Umbilical cord (tissue), 2 donors: ENCODE results near the gene SHLD1. TPM values are rescaled to one million over a fixed set of nuclear protein-coding genes. Genes with fewer than 3 reads are reported as not detected.

ENCODE experiments used
- DNase-seq: peaks from one replicate; pipeline ENCODE4 v3.0.0-alpha.2; 2015; ENCODE audit warnings: low spot score
- total RNA-seq: library from RNA; depleted of rRNA; stranded (reverse); fragments of >200 nt; gene quantifications from one replicate; pipeline ENCODE4 v1.2.3, GENCODE V29; 2014; ENCODE audit warnings: low replicate concordance; ENCODE audit not compliant: insufficient read depth

The SHLD1 gene
- total RNA-seq, 1 donor from 2014 or later: 14.7 TPM

DNA sequence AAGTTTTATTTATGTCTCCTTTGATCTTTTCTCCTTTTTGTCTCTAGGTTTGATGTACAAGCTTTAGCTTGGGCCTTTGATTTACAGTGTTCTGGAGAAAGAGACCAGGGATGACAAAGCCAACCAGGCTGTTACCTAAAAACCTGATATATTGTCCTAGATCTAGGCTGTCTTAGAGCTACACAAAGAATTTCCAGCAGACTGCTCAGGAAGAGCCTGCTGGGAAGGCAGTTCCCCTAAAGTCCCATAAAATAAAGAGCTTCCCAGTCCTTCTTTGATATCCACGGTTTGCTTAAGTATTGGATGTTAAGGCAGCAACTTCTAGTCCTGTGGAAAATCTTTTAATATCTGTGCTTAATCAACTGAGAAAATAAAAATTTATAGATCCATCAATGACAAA, 70.5 kb downstream of the SHLD1 start:
- peak; percentile 89 for DNase-seq

DNA sequence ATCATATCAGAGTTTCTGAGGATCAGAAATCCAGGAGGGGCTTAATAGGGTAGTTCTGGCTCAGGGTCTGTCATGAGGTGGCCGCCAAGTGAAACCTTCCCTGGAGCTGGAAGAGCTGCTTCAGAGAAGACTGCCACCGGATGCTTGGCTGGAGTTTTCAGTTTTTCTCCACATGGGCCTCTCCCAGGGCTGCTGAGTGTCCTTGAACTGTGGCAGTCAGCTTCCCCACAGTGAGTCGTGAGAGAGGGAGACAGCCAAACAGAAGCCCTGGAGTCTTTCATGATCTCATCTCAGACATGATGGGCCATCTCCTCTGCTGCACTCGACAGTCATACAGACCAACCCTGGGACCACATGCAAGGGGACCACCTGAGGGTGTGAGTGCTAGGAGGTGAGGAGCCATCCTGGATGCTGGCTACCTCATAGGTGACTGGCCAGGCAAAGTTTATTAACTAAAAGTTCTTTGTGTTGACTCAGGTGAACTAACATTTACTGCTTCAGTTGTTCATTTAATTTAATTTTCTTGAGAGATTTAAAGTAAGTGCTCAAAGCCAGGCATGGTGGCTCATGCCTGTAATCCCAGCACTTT, 71.5 kb downstream of the SHLD1 start:
- no peak for DNase-seq

DNA sequence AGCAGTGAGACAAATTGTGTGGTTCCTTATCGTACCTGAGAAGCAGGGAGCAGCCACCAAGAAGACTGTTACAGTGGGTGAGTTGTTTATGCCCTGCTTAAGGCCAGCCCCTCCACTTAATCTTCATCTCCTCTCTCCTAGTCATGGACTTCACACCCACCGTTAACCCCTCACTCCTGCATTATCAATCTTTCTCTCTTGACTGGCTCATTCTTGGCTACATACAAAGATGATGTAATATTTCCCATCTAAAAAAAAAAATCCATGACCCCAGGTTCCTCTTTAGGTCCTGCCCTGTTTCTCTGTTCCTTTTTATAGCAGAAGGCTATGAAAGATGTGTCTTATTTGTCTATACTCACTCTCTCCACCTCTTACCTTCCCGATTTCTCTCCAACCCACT, 72.4 kb downstream of the SHLD1 start:
- no peak for DNase-seq

DNA sequence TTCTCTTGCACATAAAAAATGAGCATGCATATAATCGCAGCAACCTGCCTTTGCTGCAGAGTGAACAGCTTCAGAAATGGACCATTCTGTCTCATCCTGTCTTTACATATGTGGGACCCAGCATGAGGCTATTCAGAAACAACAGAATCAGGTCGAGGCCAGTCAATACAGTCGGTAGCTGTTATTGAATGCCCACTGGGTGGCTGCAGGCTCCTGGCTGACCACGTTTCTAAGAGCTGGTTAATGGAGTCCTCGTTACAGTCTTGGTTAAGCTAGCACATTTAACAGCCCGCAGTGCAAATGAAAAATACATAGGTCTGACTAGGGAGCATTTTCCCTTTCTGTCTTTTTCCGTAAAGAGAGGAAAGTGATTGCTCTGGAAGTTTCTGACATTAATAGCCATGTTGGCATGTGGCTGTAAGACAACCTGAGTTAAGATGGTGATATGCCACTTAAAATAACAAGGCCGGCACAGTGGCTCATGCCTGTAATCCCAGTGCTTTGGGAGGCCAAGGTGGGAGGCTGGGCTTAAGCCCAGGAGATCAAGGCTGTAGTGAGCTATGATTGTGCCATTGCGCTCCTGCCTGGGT, 75.0 kb downstream of the SHLD1 start:
- DNase-seq: no peak

DNA sequence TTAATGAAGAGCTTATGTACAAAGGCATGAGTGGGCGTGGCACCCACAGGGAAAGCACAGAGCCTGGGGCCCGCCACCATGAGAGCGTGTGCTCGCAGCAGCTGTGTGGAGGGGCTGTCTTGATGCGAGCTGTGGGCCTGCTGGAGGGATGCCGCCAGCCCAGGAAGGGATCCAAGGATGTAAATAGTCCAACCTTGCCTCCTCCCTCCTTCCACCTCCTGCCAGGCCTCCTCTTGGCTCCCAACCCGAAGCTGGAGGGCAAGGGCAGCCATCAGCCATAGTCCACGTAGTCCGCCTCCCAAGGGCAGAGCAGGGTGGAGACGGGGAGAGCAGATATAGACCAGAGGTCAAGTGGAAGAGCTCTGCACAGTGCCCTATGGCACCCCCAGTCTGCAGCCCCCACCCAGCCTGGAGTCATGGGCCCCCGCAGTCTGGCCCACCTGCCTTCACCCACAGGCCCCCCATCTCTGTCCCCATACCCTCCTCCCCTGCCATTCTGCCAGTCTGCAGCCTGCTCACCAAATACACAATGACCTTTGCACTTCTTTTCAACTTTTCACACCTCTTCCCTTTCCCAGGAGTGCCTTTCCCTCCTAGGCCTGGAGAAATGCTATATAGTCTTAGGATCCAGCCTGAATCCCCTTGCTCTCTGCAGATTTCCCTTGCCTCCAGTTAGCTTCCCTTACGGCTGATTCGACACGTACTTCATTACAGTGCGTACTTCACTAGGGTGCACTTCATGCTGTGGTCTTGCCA, 77.1 kb downstream of the SHLD1 start:
- no peak for DNase-seq

DNA sequence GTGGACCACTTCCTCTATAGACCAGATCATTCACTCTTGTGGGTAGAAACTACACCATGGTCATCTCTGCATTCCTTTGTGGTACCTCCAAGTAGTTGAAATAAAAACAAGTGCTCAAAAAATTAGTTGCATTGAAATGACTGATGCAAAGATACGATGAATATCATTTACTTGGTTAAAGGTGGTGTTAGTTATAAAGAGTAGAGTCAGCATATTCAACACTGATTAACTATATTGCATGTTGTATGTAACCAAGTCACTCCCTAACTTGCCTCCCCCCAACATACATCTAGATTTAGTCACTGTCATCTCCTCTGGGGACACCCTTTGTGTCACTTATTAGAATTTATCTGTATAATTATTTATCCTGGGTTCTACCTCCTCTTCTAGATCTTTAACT, 77.7 kb downstream of the SHLD1 start:
- DNase-seq: no peak

DNA sequence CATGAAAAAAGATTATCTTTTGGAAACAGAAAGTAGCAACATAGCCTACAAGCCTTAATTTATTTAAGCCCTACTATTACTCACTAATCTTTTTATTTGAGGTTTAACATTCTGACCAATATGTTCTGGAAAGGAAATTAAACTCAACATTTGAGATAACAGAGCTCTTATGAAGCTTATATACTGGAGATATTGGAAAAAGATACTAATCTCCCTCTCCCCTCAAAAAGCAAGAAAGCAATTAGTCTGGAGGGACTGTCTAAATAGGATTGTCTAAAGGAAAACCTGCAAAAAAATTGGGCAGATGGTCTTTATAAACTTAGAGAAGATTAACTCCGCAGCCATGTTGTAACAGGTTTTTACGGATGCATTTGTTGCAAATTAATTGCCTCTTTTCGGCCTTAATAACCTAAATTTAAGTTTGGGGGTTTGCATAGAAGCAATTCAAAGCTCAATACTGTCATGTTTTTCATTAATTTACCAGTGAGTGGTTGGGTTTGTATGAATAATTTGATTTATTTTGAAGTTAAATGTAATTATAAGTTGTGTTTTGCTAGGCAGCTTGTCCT, 79.1 kb downstream of the SHLD1 start:
- DNase-seq: no peak

DNA sequence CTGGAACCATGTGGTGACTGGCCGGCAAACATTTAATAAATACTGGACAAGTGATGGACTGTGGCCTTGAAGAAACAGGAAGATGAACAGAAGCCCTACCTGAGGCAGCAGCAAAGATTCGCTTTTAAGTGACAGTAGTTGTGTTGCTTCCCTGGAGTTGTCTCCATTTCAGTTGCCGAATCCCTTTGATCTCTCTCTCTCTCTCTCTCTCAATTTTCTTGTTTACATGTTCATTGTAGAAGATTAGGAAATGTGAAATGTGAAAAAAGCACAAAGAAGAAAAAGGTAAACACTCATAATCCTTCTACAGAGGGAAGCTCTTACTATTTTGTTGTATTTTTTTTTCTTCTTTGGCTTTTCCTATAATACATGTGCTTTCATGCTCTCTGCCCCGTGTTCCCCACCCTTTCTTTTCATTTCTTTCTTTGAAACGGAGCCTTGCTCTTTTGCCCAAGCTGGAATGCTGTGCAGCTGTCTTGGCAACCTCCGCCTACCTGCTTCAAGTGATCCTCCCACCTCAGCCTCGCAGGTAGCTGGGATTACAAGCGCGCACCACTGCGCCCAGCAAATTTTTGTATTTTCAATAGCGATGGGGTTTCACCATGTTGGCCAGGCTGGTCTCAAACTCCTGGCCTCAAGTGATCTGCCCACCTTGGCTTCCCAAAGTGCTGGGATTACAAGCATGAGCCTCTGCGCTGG, 81.5 kb downstream of the SHLD1 start:
- no peak for DNase-seq

DNA sequence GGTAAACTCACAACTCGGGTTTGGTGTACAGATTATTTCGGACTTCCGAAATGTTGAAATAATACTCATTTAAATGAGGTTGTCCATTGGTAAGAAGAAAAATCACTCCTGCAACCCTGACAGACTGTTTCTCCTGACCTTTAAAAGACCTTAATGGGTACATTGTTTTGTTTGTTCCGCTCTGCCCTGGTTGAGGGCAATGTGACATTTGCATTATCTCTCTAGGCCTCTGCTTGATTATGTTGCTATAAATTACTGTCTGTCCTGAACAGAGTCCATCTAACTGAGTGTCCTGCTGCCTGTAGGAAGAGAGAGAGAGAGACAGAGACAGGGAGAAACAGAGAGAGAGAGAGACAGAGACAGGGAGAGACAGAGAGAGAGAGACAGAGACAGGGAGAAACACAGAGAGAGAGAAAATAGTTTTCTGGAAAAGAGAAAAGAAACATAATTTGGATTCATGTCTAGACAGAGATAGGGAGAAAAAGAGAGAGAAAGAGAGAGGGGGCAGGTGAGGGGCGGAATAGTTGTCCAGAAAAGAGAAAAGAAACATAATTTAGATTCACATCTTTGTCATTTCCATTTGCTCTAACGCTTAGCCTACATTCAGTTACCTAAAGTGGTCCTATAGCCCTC, 83.2 kb downstream of the SHLD1 start:
- no peak for DNase-seq

DNA sequence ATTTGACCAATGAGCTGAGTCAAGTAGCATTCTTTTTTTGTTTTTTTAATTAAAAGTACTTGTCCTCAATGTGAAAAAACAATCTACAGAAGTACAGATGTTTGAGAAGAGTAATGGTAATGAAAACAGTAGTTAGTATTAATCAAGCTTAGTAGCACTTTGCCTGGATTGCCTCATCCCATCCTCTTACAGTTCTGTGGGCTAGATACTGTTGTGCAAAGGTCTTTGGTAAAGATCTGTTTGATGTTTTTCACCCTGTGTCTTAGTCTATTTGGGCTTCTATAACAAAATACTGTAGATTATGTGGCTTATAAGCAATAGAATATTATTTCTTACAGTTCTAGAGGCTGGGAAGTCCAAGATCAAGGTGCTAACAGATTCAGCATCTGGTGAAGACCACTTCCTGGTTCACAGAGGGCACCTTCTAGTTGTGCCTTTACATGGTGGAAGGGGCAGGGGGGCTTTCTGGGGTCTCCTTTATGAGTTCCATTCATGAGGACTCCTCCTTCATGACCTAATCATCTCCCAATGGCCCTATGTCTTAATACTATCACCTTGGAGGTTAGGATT, 84.3 kb downstream of the SHLD1 start:
- DNase-seq: no peak

DNA sequence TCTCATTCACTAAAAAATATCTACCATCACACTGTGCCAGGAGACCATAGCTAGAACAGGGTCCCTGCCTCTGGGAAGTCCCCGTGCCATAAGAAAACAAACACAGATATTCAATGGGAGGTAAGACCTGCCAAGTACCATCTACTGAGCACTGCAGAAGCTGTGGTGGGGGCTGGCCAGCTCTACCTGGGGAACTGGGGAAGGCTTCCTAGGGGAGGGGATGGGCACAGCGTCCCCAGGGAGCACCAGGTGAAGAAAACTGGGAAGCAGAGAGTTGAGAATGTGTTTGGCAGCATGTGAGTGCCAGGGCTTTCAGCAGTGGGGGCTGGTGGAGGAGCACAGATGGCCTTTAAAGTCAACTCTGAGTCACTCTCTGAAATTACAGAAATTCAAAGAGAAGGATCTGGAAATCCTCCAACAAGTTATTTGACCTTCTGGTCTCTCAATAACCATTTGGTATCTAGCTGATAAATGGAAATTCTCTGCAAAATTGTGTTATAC, 85.2 kb downstream of the SHLD1 start:
- peak; percentile 84 for DNase-seq

DNA sequence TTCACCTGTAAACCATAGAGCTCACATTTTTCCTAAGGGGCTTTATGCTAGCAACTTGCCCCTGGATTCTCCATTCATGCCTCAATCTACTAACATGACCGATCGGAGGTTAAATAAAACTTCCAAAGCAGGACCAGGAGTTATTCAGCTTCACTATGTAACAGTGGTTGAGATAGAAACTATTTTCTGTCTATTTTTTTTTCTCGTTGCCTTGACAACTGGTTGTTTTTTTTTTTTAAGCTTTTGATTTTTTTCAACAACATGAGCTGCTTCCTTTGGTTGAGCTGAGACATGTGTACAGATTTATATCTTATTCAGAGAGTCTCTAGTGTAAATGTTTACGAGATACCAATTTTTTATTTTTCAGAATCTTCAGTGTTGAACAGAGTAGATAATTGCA, 85.7 kb downstream of the SHLD1 start:
- DNase-seq: peak; percentile 87

DNA sequence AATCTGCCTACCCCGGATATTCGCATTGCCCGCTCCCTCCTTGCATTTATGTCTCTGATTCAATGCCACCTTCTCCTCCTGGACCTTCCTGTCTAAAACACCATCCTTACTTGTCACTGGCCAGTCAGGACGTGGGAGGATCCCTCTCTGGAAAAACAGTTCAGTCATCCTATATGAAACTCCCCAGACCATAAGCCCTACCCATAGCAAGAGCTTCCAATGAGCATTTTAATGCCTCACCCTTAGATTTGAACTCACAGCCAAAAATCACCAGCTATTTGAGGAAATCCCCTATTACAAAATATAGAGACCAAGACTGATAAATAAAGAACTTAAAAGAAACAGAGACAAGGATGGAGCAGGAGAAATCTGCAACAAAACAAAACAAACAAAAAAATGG, 86.4 kb downstream of the SHLD1 start:
- no peak for DNase-seq

DNA sequence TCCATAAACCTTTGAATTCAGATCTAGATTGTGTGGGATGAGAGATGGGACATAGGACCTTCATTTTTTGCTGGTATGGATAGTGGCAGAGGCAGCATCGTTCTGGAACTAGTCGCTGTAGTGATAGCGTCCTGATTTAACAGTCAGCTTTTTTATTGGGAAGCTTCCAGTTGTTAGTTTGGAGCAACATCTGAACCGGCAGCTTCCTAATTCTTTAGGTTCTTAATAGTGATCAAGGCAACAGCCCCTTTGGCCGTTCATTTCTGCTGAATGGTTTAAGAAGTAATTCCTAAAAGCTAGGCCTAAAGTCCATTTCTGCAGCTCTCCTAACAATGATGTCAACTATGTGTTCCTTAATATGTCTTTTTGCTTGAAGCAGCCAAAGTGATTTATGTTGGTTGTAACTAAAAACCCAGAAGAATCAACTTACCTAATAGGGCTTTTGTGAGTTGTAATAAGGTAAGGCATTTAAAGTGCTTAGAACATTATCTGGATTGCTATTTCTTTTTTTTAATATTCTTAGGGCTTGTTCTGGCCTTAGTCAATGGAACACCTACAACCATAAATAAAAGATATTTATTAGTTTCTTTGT, 90.3 kb downstream of the SHLD1 start:
- peak; percentile 92 for DNase-seq

DNA sequence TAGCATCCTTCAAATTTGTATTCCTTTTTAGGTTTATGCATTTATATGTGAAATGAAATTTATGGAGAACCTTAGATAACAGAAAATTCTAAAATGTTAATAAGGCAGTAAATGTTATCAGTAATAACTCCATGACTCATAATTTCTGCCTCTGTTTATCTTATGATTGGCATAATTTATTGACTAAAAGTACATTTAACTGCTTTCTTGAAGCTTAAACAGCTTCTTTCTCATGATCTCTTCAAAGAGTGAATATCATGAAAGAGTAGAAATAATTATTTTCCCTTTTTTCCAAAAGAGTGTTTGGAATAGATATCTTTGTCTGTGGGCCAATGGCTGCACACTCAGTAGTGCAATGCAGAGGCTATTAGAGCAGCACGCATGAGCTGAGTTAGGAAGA, 91.3 kb downstream of the SHLD1 start:
- DNase-seq: peak; percentile 93

DNA sequence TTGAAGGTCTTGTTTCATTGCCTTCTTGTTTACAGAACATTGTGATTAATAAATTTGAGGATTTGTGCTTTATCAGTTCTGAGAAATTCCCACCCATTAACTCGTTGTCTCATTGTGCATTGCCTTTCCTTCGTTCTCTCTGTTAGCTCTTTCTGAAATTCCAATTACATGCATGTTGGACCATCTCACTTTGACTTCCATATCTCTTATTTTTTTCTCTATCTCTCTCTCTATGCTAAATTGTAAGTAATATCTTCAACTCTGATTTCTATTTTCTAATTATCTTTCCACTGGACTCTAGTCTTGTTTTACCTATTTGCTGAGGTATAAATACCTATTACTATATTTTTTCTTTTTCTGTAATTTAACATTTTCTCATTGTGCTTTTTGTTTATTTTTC, 92.3 kb downstream of the SHLD1 start:
- DNase-seq: no peak

DNA sequence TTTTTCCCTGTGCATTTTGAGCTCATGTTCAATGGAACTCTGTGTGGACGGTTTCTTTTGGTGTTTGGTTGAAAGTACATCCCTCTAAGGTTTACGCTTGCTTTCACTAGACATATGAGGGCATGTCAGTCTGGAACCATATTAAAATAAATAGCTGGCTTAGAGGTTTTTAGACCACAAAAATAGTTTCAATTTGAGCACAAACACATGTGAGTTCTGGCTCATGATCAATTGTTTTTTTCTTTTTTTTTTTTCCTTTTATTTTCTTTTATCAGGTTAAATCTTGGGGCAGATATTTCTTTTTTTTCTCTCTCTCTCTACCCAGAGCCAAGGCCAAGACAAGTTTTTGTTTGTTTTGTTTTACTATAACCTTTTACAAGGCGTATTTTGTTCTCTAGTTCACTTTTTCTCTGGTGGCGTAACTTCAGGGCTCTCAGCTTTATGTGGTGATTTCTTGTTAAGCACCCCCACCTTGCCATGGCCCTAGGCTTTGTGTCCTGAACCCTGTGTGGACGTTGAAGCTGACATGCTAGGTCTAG, 92.9 kb downstream of the SHLD1 start:
- no peak for DNase-seq

DNA sequence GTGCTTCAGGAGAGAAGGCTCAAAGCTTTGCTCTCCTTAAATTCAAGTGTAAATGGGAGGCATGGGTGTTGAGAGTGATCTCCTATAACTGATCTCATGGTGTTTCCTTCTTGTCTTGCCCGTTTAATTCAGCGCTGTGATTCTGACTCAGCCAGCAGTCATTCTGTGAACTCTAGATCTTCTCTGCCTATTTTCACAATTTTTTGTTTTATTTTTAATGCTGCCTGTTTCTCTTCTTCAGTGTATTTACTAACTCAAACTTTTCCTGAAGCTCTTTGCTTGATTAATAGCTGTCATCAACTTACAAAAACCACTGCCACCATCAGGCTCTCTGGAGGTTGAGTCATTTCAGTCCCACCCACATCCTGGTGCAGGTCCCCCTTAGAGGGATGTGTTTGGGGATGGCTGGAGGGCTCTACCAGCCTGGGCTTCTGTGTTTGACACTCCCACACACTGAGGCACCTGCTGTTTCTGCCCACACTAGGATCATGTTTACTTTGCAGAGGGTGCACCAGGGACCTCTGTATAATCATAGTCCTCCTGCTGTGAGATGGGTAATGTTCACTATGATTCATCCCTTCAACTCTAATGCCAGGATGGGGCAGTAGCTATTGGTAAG, 94.0 kb downstream of the SHLD1 start:
- peak; percentile 40 for DNase-seq

DNA sequence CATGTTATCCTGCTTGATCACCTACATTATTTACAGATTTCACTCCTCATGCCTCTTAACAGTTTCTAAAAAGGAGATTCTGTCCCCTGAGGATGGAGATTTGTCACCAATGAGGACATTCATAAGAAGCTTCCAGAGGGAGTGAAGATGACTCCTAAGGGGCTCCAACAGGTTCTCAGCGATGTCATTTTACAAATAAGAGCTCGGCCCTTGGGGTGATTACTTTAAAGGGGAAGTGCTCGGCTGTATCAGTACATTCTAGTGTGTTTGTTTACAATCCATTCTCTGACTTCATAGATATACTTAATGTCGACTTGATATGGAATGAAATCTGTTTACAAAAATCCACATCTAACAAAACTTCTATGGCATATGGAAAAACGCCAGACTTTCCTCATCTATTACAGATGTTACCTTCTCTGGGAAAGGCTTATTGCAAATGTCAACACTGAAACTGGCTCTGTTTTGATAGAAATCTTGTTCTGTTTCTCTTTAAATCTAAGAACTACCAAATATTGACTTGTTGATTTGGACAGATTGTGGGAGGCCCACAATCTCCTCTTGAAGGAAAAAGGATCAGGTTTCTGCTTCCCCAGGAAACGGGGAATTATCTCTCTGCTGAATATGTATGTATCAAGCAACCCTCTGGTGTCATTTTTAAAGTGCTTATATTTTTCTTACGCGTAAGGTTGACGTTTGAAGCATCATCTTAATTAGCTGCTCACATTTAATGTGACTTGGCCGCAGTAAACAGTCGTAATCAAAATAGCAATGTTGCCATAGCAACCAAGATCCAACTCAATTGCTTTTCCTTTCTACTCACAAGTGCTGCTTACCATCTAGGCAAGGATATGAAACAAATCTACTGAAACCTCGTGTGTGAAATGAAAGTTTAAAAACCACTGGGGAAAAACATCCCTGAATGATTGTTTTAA, 95.7 kb downstream of the SHLD1 start:
- no peak for DNase-seq
